HPDE6-E6E7 (cell line): ENCODE results near the gene SOX10.

ENCODE experiments used
- DNase-seq: peaks from one replicate; pipeline ENCODE4 v3.0.0; 2011; ENCODE audit warnings: missing footprints; ENCODE audit errors: extremely low spot score

The SOX10 gene

GRCh38 chr22:38016182-38017151 lies 32.1 kb upstream of the SOX10 start:
- DNase-seq = no peak

- no peak for DNase-seq
Observed at GRCh38 chr22:38014083-38014482, 29.7 kb upstream of the SOX10 start.

- no peak for DNase-seq
Observed at GRCh38 chr22:38012604-38013072, 28.3 kb upstream of the SOX10 start.

GRCh38 chr22:38009000-38009806 lies 24.8 kb upstream of the SOX10 start:
- DNase-seq = no peak

- no peak for DNase-seq
Observed at GRCh38 chr22:38007330-38007902, 23.1 kb upstream of the SOX10 start.

- DNase-seq = no peak
Observed at GRCh38 chr22:38006906-38007305, 22.6 kb upstream of the SOX10 start.

- no peak for DNase-seq
Observed at GRCh38 chr22:38005943-38006342, 21.6 kb upstream of the SOX10 start.

- peak; percentile 94 for DNase-seq
Observed at GRCh38 chr22:37999640-38000272, 15.4 kb upstream of the SOX10 start.

- DNase-seq = peak; percentile 40
Observed at GRCh38 chr22:37999236-37999635, 14.9 kb upstream of the SOX10 start.

GRCh38 chr22:37998543-37998942 lies 14.2 kb upstream of the SOX10 start:
- no peak for DNase-seq

- DNase-seq = no peak
Observed at GRCh38 chr22:37996515-37997246, 12.3 kb upstream of the SOX10 start.

- DNase-seq = no peak
Observed at GRCh38 chr22:37996079-37996478, 11.7 kb upstream of the SOX10 start.

- DNase-seq = no peak
Observed at GRCh38 chr22:37995460-37995859, 11.1 kb upstream of the SOX10 start.

GRCh38 chr22:37994982-37995381 lies 10.6 kb upstream of the SOX10 start:
- DNase-seq = no peak

- no peak for DNase-seq
Observed at GRCh38 chr22:37994049-37994448, 9.7 kb upstream of the SOX10 start.

- DNase-seq = no peak
Observed at GRCh38 chr22:37991731-37992442, 7.5 kb upstream of the SOX10 start.

- no peak for DNase-seq
Observed at GRCh38 chr22:37990862-37991261, 6.5 kb upstream of the SOX10 start.

GRCh38 chr22:37990301-37990700 lies 5.9 kb upstream of the SOX10 start:
- no peak for DNase-seq

GRCh38 chr22:37989146-37990045 lies 5.0 kb upstream of the SOX10 start:
- DNase-seq = no peak
